GM18867 (cell line): ENCODE measurements around the gene CLASP1.
A peak's percentile ranks its signal among the peaks of the same experiment; 100 is the strongest.
"Not testable (repeated sequence)": the region's sequence is repeated elsewhere in the genome, so short reads cannot be mapped to it uniquely, and the experiment has no call there.

Experiments used
- ATAC-seq: cut with Tn5 transposase; IDR thresholded peaks from one replicate; pipeline ENCODE4 v1.9.1; 2021; ENCODE audit warnings: mild to moderate bottlenecking, moderate library complexity; ENCODE audit not compliant: unreplicated experiment

The CLASP1 gene

DNA sequence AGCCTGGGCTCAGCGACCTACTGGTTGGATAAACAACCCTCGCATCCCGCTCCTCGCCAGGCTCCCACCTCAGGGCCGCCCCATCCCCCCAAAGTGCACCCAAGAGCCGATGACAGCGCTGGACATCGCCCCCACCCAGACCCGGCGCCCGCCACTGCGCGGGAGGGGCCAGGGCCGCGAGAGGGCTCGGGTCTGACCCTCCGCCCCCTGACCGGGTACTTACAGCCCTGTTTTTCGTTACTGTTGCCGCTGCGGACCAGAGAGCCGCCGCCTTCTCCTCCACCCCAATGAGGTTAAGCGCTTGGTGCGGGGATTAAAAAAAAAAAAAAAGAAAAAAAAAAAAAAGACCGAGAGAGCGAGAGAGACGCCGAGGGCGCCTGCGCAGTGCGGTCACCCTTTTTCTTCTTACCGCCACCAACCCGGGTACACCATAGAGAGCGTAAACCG, at the start of gene CLASP1:
TSS of gene CLASP1 (minus strand) at position 314 of the 447 bp plus-strand sequence. CDS start 43,567 bp downstream, outside the sequence.
- ATAC-seq: peak; percentile 36

DNA sequence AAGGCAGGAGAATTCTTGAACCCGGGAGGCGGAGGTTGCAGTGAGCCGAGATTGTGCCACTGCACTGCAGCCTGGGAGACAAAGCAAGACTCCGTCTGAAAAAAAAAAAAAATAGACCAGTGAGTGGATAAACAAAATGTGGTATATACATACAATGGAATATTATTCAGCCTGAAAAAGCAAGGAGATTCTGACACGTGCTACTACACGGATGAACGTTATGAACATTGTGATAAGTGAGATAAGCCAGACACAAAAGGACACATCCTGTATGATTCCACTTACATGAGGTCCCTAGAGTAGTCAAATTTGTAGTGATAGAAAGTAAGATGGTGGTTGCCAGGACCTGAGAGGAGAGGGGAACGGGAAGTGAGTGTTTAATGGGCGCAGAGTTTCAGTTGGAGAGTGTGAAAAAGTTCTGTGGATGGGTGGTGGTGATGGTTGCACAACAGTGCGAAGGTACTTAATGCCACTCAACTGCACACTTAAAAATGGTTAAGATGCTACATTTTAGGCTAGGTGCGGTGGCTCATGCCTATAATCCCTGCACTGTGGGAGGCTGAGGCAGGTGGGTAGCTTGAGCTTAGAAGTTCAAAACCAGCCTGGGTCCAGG, 49.2 kb upstream of the CLASP1 start:
- no peak for ATAC-seq

DNA sequence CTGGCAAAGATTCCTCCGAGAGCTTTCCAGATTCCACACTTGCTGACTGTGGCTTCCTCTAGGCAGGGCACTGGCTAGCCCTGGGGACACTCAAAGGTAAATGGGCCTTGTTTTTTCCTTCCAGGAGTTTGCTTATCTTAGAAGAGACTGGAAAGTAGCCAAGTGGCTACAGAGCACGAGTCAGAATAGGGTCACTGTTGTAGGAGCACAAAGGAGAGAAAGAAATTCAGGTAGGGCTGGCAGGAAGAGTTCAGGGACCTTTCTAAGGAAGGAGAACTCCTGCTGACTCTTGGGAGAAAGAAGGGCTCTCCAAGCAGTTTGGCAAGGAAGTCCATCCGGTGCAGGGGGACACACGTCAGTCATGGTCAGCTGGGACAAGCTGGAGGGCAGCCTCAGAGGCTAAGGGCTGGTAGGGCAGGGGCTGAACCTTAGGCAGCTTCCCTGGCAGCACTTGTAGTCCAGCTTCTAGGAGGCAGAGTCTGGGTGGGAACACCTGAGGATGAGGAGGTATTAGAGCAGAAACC, 47.9 kb upstream of the CLASP1 start:
- no peak for ATAC-seq

DNA sequence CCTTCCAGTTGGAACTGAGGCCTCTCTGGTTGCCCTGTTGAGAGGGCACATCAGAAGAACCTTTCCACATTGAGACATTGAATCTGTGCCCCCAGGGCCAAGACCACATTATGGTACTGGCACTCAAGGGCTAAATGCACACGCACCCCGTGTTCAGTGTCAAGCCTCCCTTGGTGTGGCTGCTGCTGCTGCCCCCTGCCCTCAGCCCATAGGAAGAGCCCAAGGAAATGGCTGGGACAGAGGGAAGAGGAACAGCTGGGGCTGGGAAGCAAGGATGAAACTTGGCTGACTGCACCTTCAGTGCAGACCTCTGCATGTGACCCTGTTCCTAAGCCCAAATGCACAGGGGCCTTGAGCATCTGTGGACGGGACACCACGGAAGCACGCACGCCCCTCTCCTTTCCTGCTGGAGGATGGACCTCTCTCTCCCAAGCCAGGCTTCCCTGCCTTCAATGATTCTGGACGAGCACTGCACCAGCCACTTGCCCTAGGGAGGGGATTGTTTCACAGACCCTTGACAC, 47.2 kb upstream of the CLASP1 start:
- no peak for ATAC-seq

DNA sequence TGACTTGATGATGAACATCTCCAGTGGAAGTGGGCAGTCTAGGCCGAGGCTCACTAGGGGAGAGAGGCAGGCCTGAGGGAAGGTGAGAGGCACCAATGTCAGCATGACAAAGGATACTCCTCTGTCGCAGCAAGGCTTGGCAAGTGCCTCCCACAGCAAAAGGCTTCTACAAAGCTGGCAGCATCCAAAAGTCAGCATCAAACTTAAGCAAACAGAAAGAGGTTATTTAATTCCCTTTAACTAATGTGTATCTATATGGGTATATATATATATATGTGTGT, 45.8 kb upstream of the CLASP1 start:
- ATAC-seq: no peak

DNA sequence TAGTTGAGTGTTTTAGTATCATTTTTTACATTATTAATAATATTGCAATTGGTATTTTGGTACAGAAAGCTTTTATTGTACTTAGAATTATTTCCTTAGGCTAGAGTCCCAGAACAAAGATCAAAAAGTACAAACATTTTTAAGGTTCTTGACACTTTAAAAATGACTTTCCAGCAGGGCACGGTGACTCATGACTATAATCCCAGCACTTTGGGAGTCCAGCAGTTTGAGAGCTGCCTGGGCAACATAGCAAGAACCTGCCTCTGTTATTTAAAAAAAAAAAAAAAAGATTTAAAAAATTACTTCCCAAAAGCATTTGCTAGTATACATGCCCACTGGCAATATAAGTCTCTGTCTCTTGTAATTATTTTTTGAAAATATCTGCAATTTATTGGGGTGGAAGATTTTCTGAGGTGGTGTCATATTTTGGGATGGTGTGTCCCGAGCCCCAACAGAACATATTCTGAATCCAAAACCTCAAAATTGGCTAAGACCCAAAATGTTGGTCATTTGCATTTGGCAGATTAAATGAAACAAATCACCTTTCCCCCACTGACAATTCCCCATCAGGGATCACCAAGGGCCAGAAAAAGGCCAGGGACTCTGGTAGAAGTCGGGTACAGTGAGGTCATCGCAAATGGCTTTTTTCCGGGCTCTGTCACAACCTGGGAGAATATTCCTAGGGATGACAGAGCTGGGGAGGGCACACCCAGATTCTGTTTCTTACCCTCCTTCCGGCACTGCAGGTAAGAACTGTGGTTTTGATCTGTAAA, 45.3 kb upstream of the CLASP1 start:
- ATAC-seq: no peak

DNA sequence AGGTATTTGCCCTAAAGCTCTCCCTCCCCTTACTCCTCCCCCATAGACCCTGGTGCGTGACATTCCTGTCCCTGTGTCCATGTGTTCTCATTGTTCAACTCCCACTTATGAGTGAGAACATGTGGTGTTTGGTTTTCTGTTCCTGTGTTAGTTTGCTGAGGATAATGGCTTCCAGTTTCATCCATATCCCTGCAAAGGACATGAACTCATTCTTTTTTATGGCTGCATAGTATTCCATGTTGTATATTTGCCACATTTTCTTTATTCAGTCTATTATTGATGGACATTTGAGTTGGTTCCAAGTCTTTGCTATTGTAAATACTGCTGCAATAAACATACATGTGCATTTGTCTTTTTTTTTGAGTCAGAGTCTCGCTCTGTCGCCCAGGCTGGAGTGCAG, 41.3 kb upstream of the CLASP1 start:
- not testable (repeated sequence) for ATAC-seq

DNA sequence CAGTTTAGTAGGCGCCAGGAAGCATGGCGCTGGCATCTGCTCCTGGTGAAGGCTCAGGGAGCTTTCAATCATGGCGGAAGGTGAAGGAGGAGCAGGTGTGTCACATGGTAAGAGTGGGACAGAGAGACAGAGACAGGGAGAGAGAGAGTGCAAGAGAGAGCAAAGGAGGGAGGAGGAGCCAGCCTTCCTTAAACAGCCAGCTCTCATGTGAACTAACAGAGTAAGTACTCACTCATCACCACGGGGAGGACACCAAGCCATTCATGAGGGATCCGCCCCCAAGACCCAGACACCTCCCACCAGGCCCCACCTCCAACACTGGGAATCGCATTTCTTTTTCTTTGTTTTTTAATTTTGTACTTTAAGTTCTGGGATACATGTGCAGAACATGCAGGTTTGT, 40.8 kb upstream of the CLASP1 start:
- no peak for ATAC-seq

DNA sequence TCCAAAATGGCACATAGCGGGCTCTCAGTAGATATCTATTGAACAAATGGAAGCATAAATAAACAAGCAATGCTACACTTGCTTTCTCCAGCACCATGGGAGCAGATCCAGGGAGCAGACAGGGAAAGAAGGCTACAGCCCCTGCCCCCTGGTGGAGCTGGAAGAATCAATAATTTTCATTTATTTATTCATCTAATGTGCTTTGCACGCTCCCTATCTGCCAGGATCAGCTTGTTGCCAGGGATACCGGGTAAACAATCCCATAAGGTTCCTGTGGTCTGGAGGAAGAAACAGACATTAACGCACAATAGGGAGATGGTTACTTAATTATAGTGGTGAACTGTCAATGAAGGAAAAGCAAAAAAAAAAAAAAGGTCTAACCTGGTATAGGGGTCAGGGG, 40.1 kb upstream of the CLASP1 start:
- ATAC-seq: no peak

DNA sequence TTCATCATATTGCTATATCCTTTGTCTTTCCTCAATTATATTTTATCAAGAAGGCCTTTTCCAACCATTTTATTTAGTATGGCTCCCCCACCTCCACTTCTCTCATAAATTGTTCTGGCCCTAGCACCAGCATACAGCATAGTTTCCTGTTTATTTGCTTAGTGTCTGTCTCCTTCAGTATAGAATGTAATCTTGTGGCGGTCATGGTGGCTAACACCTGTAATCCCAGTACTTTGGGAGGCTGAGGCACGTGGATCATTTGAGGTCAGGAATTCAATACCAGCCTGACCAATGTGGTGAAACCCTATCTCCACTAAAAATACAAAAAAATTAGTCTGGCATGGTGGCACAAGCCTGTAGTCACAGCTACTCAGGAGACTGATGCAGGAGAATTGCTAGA, 39.6 kb upstream of the CLASP1 start:
- ATAC-seq: no peak

DNA sequence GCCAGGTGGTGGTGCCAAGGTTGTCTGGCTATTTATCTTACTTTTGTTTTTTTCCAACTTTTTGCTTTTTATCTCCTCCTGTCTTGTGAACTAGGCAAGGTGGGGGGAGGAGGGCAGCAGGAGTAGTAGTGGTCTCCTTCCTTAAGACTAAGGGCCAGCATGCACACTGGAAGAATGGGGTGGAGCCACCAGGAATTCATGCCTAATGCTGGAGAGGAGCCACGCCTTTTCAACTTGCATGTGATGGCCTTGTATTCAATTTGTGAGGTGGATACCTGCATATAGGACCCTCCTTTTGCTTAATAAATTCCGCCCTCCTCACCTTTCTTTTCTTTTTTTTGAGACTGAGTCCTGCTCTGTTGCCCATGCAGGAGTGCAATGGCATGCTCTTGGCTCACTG, 37.6 kb upstream of the CLASP1 start:
- ATAC-seq: no peak

DNA sequence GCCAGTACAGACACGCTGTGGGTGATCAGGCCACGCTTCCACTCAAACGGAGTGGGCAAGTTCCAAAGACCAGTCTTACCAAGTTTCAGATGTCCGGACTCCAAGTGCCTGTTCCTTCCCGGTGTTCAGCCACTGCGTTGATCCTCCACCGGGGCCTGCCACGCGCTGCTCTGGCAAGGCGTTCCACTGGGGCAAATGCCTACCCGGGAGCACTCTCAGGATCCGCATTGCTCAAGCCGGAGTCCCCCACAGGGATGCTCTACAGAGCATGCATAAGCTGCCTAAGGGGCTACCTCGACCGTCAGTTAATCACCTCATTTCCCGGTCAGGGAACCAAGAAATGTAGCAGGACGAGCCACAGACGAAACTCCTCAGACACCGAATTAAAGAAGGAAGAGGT, 37.0 kb upstream of the CLASP1 start:
- ATAC-seq: no peak

DNA sequence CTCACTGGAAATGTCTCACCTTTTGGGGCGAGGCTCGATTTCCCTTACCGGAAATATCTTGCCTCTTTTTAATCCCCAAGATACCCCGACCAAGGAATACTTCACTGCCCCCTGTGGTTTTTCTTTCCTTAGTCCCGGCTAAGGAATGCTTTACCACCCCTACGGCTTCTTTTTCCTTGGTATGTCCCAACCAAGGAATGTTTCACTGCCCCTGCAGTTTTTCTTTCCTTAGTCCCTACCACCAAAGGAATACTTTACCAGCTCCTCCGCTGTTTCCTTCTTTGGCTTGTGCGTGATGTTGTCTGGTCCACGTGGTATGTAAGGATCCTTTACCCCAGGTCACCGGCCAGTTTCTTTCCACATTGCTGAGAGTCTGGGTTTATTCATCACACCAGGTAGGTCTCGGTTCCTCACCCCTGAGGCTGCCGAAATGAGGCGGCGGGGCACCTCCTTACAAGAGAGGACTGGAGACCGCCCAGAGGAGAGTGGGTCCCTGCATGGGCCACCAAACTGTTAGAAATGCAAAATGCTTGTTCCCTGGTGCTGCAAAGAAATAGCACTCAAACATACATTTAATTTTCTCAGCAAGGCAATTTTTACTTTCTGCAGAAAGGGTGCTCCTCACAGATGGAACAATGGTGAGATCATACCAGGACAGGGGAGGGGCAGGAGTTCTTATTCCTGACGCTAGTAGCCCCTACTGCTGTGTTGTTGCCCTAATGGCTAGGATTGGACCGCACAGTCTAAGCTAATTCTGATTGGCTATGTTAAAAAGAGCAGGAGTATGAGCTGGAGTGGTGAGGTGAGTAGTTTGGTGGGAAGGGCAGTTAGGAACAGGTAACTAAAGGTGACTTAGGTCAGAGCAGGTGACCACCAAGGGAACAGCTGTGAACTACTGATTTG, 33.4 kb upstream of the CLASP1 start:
- no peak for ATAC-seq

DNA sequence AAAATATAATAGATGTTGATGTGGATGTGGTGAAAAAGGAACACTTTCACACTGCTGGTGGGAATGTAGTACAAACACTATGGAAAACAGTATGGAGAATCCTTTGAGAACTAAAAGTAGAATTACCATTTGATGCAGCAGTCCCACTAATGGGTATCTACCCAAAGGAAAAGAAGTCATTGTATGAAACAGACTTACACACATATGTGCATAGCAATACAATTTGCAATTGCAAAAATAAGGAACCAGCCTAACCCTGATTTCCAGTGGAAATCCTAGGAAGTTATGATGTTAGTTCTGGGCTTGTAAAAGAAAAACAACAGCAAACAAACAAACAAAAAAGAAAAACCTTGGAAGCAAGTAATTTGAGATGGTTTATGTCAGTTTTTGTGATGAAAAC, 28.6 kb upstream of the CLASP1 start:
- no peak for ATAC-seq

DNA sequence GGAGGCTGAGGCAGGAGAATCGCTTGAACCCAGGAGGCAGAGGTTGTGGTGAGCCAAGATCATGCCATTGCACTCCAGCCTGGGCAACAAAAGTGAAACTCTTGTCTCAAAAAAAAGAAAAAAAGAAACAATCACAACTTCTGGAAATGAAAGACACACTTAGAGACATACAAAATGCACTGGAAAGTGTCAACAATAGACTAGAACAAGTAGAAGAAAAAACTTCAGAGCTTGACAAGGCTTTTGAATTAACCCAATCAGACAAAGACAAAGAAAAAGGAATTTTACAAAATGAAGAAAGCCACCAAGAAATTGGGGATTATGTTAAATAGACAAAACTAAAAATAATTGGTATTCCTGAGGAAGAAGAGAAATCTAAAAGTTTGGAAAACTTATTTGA, 22.4 kb upstream of the CLASP1 start:
- ATAC-seq: not testable (repeated sequence)

DNA sequence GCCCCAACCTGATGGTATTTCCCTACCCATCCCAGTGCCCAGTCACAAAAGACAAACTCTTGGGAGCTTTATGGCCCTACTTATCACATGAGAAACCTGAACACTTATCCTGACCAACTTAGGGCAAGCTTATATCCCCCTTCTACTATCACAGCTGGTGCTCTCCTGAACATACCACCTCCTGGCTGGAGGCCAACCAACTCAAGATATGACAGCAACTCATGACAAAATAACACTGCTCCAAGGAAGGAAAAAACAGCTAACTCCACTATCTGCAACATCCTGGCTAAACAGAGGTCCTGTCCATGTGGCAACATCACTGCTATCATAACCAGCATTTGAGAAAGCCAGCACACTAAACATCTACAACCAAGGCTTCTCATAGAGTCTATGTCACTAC, 20.9 kb upstream of the CLASP1 start:
- ATAC-seq: no peak

DNA sequence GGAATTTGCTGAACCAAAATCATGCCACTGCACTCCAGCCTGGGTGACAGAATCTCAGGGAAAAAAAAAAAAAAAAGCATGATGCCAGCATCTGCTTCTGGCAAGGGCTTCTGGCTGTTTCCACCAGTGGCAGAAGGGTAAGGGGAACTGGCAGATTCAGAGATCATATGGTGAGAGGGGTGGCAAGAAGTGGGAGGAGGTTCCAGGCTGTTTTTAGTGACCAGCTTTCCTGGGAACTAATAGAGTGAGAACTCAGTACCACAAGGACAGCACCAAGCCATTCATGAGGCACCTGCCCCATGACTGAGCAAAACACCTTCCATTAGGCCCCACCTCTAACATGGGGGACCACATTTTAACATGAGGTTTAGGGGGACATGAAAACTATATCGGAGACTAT, 18.4 kb upstream of the CLASP1 start:
- ATAC-seq: no peak

DNA sequence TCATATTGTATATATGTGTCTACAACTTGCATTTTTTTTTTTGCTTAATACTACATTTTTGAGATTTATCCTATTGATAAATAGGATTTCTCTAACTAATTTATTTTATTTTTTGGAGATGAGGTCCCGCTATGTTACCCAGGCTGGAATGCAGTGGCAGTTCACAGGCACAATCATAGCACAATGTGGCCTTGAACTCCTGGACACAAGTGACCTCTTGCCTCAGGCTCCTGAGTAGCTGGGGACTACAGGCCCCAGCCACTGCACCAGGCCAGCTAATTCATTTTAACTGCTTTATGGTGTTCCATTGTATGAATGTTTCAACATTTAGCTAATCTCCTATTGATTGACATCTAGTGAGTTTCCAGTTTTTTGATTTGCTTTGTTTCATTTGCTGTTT, 16.8 kb upstream of the CLASP1 start:
- no peak for ATAC-seq

DNA sequence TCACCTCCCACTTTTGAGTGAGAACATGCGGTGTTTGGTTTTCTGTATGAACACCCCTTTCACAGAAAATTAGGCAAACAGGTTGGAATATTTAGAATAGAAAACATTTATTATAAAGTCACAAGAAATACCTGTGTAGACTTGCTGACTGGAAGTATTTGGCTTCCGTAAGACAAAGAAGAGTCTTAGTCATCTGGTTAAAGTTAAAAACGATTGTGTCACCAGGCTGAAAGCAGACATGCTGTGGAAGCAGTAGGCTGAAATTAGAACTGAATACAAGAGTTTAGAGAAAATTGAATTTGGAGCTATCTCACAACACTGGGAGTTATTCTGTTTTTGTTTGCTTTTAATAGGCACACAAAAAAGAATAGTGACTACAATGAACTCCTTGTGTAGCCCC, 16.2 kb upstream of the CLASP1 start:
- ATAC-seq: no peak

DNA sequence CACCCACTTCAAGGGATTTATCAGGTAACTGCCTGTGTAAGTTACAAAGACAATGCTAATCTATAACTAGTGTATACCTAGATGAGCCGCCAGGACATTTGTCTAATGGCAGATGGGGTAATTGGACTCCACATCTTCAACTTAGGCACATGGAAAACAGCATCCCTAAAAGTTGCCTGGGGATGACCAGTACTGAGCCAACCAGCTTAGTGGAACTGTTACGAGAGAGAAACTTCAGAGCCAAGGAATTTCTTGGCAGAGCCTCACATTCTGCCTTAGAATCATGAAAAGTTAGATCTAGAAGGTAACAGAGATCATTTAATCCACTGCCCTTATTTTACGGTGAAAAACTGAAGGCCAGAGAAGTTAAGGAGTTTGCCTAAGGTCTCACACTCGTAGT, 15.5 kb upstream of the CLASP1 start:
- ATAC-seq: no peak

DNA sequence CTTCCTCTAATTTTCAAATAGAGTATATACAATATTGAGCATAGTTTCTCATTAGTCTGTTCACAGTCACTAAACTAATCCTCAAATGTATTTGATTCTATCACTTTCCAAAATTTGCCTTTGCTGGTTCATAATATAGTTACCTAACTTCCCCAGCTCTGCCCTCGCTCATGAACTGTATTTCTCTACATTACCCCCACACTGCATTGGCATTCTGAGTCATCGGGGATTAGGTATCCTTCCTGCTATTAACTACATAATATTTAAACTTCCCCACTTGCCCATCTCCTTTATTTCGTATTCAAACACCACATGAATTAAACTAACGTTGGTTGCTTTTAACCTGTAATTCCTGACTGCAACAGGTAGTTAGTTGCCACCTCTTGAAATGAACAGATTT, 14.8 kb upstream of the CLASP1 start:
- no peak for ATAC-seq
